ENCODE measurements around the gene POLR2E.

Gene POLR2E

DNA sequence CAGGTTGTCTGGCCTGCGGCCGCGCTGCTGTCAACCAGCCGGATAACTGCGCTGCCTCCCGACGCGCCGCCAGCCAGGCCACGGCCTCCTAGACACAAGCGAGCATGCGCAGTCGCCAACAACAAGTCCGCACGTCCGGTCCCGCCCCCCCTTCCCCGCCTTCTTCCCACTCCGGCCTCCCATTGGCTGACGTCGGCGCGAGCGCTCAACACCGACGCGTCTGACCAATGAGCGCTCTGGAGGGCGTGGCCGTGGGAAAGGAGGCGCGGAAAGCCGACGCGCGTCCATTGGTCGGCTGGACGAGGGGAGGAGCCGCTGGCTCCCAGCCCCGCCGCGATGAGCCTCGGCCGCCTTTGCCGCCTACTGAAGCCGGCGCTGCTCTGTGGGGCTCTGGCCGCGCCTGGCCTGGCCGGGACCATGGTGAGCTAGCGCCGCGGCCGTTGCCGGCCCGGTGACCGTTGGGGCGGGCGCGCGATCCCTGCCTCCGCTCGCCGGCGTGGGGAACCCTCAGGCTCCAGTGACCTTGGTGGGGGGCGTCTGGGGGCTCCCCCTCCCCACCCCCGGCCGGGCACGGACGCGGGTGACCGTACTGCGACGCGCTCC, 8.6 kb upstream of the POLR2E start, which contains the start of gene GPX4:
Gene GPX4, plus strand, starts transcription at position 287 of the 603 bp plus-strand sequence. Its CDS starts 50 bp downstream, at position 337.
- 0 to 1% methylated on average over 38 to 50 of the region's 75 CpGs for WGBS, 2 experiments (ENCODE audit: insufficient coverage in 2 of 2)
- Histone ChIP-seq H3K4me1 (ENCODE audit: control insufficient read depth, insufficient read depth, low read length, poor library complexity, severe bottlenecking) (peaks cover 26% of the 10 kb centered on the region), H3K36me3 (ENCODE audit: control insufficient read depth, insufficient read depth, low read length) (peaks cover 19% of the 10 kb centered on the region)

DNA sequence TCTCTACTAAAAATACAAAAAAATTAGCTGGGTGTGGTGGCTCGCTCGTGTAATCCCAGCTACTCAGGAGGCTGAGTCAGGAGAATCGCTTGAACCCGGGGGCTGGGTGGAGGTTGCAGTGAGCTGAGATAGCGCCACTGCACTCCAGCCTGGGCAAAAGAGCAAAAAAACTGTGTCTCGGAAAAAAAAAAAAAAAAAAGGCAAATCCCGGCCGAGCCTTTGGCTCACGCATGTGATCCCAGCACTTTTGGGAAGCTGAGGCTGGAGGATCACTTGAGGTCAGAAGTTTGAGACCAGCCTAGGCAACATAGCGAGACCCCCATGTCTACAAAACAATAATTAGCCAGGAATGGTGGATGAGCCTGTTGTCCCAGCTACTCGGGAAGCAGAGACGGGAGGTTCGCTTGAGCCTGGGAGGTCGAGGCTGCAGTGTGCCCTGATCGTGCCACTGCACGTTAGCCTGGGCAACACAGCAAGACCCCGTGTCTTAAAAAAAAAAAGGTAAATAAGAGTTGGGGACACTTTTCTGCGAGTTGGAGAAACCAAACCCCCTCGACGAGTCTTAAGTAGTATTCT, 8.0 kb upstream of the POLR2E start:
- H3K9me3 ChIP-seq (ENCODE audit: control insufficient read depth, low read length): peaks cover 4% of the 10 kb centered on the region
- WGBS, 2 experiments (ENCODE audit: insufficient coverage in 2 of 2): 73 to 78% methylated on average over 19 to 20 of the region's 20 CpGs
- H3K4me3 ChIP-seq (ENCODE audit: extremely low read depth, insufficient read depth, low read length, poor library complexity, severe bottlenecking): no peak overlapping the region
- peaks cover 19% of the 10 kb centered on the region for H3K36me3 ChIP-seq (ENCODE audit: control insufficient read depth, insufficient read depth, low read length)
- peak overlapping the region; percentile 97 for H3K27ac ChIP-seq (ENCODE audit: low read depth, low read length, severe bottlenecking)
- peaks cover 29% of the 10 kb centered on the region for H3K4me1 ChIP-seq (ENCODE audit: control insufficient read depth, insufficient read depth, low read length, poor library complexity, severe bottlenecking)

More for the DNA sequence above, 8.6 kb upstream of the POLR2E start, which contains the start of gene GPX4:
- Histone ChIP-seq H3K27ac (ENCODE audit: low read depth, low read length, severe bottlenecking) (peak within 1 kb of the TSS; percentile 97), H3K9me3 (ENCODE audit: control insufficient read depth, low read length) (peaks cover 4% of the 10 kb centered on the region), H3K4me3 (ENCODE audit: extremely low read depth, insufficient read depth, low read length, poor library complexity, severe bottlenecking) (peak within 1 kb of the TSS; percentile 74)

DNA sequence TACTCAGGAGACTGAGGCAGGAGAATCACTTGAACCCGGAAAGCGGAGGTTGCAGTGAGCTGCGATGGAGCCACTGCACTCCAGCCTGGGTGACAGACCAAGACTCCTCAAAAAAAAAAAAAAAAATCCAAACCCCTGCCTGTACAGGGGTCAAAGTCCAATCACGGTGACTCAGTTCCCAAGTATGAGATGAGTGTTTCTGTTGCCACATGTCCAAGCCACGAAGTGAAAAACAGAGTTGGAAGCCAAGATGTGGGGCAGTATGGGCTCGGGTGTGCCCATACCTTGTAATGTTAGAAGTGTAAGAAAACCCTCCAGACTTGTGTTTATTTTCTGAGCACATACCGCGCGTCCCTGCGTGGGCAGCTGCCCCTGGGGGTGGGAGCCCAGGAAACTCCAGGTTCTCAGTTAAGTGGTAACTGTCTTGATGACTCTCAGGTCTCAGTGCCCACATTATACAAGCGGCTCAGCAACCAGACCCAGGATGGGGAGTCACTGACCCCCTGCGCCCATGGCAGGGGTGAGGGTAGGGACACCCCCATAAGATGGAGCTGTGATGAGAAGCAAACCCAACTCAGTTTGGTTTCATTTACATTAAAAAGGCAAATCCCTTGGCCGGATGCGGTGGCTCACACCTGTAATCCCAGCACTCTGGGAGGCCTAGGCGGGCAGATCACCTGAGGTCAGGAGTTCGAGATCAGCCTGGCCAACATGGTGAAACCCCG, 7.4 kb upstream of the POLR2E start:
- Histone ChIP-seq H3K27ac (ENCODE audit: low read depth, low read length, severe bottlenecking) (peak overlapping the region; percentile 97), H3K4me3 (ENCODE audit: extremely low read depth, insufficient read depth, low read length, poor library complexity, severe bottlenecking) (no peak overlapping the region), H3K36me3 (ENCODE audit: control insufficient read depth, insufficient read depth, low read length) (peaks cover 19% of the 10 kb centered on the region), H3K9me3 (ENCODE audit: control insufficient read depth, low read length) (peaks cover 4% of the 10 kb centered on the region), H3K4me1 (ENCODE audit: control insufficient read depth, insufficient read depth, low read length, poor library complexity, severe bottlenecking) (peaks cover 29% of the 10 kb centered on the region)
- 82 to 87% methylated on average over 9 to 15 of the region's 17 CpGs for WGBS, 2 experiments (ENCODE audit: insufficient coverage in 2 of 2)

DNA sequence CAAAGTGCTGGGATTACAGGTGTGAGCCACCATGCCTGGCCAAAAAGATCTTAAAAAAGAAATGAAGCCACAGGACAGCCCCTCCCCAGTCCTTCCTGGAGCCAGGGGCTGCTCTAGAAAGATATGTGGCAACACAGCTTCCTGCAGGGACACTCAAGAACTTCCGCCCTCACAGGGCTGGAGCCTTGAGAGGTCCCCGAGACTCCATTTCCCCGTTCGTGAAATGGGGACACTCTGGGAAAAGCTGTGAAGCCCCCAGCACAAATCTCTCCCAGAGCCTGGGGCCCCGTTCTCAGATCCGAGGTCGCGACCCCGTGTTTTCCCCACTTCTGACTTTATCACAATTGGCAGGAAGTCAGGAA, 6.1 kb upstream of the POLR2E start:
- H3K4me1 ChIP-seq (ENCODE audit: control insufficient read depth, insufficient read depth, low read length, poor library complexity, severe bottlenecking): peaks cover 25% of the 10 kb centered on the region
- WGBS, 2 experiments (ENCODE audit: insufficient coverage in 2 of 2): 69 to 75% methylated on average over 8 to 9 of the region's 9 CpGs
- H3K27ac ChIP-seq (ENCODE audit: low read depth, low read length, severe bottlenecking): peak overlapping the region; percentile 97
- peaks cover 7% of the 10 kb centered on the region for H3K36me3 ChIP-seq (ENCODE audit: control insufficient read depth, insufficient read depth, low read length)
- peaks cover 4% of the 10 kb centered on the region for H3K9me3 ChIP-seq (ENCODE audit: control insufficient read depth, low read length)
- no peak overlapping the region for H3K4me3 ChIP-seq (ENCODE audit: extremely low read depth, insufficient read depth, low read length, poor library complexity, severe bottlenecking)

DNA sequence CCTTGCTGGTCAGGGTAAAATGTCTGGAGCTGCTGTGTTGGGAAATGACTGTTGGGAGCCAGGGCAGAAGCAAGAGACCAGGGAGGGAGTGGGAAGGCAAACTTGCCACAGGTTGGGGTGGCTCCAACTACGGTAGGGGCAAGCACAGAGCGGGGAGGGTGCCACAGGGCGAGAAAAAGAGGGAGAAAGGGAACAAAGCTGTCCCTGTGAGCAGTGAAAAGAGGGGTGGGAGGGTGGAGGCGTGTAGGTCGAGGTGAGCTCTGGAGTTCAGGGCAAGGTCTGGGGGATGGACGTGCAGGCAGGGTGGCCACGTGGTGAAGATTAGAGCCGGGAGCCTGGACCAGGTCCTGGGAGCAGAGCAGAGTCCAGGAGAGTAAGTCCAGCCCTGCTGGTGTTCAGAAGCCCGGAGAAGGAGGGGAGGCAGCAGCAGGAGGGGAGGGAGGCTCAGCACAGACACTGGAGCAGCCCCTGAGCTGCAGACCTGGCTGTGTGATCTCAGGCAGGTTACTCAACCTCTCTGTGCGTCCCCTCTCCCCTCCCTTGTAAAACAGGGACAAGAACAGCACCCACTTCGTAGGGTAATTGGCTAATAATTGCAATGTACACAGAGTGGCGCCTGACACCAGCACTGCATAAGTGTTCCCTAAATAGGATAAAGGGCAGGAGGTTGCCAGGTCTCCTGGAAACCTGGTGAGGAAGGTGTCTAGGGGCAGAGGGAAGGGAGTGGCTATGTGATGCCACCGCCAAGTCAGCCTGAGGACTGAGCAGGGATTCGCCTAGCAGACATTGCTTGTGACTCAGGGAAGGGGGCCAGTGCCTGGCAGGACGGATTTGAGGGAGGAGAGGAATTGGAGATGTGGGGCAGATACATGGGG, 3.2 kb upstream of the POLR2E start:
- Histone ChIP-seq H3K9me3 (ENCODE audit: control insufficient read depth, low read length) (peaks cover 4% of the 10 kb centered on the region), H3K27ac (ENCODE audit: low read depth, low read length, severe bottlenecking) (peak overlapping the region; percentile 8), H3K36me3 (ENCODE audit: control insufficient read depth, insufficient read depth, low read length) (peaks cover 8% of the 10 kb centered on the region), H3K4me3 (ENCODE audit: extremely low read depth, insufficient read depth, low read length, poor library complexity, severe bottlenecking) (no peak overlapping the region), H3K4me1 (ENCODE audit: control insufficient read depth, insufficient read depth, low read length, poor library complexity, severe bottlenecking) (peaks cover 26% of the 10 kb centered on the region)
- WGBS, 2 experiments (ENCODE audit: insufficient coverage in 2 of 2): 83 to 91% methylated on average over 10 of the region's 15 CpGs

DNA sequence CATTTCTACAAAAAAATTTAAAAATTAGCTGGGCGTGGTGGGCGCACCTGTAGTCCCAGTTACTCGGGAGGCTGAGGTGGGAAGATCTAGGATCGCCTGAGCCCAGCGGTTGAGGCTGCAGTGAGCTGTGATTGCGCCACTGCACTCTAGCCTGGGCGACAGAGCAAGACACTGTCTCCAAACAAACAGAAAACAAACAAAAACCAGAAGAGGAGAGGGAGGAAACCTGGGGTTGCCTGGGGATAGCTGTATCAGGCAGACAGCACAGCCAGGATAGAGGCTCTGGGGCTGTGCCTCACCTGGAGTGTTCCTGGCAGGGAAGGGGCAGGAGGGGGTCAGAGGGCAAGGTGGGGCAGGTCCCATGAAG, 2.6 kb upstream of the POLR2E start:
- Histone ChIP-seq H3K36me3 (ENCODE audit: control insufficient read depth, insufficient read depth, low read length) (peaks cover 14% of the 10 kb centered on the region), H3K27ac (ENCODE audit: low read depth, low read length, severe bottlenecking) (peak overlapping the region; percentile 8), H3K4me3 (ENCODE audit: extremely low read depth, insufficient read depth, low read length, poor library complexity, severe bottlenecking) (no peak overlapping the region), H3K9me3 (ENCODE audit: control insufficient read depth, low read length) (peaks cover 4% of the 10 kb centered on the region), H3K4me1 (ENCODE audit: control insufficient read depth, insufficient read depth, low read length, poor library complexity, severe bottlenecking) (peaks cover 25% of the 10 kb centered on the region)
- WGBS, 2 experiments (ENCODE audit: insufficient coverage in 2 of 2): 88 to 94% methylated on average over 6 of the region's 7 CpGs

DNA sequence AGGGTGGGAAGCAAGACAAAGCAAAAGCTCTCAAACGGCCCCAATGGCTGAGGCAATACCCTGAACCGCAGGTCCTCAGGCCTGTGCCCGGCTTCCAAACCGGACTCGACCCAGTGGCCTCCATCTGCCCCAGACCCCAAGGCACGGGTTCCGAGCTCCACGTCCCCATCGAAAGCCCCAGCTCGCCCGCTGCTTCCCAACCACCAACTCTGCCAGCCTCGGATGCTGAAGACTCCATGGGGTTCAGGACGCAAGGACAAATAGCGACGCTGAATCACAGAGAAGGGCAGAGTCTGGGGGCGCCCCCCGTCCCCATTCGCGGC, 559 bp downstream of the POLR2E start:
- peak overlapping the region; percentile 93 for H3K4me3 ChIP-seq (ENCODE audit: extremely low read depth, insufficient read depth, low read length, poor library complexity, severe bottlenecking)
- H3K4me1 ChIP-seq (ENCODE audit: control insufficient read depth, insufficient read depth, low read length, poor library complexity, severe bottlenecking): peaks cover 14% of the 10 kb centered on the region
- H3K27ac ChIP-seq (ENCODE audit: low read depth, low read length, severe bottlenecking): peak overlapping the region; percentile 29
- WGBS, 2 experiments (ENCODE audit: insufficient coverage in 2 of 2): 1 to 2% methylated on average over 19 of the region's 19 CpGs
- H3K9me3 ChIP-seq (ENCODE audit: control insufficient read depth, low read length): no peaks in the 10 kb centered on the region
- peaks cover 35% of the 10 kb centered on the region for H3K36me3 ChIP-seq (ENCODE audit: control insufficient read depth, insufficient read depth, low read length)

DNA sequence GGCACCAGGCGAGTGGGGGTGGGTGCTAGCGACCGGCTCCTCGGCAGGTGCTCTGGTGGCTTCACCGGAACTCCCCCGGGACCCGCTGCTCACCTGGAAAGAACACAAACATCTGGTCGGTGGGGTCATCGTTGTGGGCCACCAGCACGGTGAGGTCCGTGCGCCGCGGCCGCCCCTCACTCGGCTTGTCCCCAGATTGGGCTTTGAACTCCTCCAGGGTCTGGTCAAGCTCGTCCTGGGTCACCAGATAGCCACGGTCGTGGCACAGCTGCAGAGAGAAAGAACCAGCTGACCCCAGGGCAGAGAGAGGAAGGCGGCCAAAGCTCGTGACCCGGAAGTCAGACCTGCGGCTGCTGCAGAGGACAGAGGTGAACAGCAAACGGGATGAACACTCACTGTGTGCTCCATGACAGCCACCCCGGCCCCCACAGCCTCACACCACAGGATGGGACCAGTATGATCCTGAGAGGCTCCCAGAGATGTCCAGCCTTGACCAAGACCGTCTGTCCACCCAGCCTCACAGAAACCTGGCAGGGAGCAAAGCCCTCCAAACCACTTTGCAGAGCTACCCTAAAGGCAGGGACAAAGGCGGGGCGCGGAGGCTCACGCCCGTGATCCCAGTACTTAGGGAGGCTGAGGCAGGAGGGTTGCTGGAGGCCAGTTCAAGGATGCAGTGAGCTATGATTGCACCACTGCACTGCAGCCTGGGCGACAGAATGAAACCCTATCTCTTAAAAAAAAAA, 1.2 kb downstream of the POLR2E start:
- peaks cover 42% of the 10 kb centered on the region for H3K36me3 ChIP-seq (ENCODE audit: control insufficient read depth, insufficient read depth, low read length)
- H3K9me3 ChIP-seq (ENCODE audit: control insufficient read depth, low read length): no peaks in the 10 kb centered on the region
- peak overlapping the region; percentile 93 for H3K4me3 ChIP-seq (ENCODE audit: extremely low read depth, insufficient read depth, low read length, poor library complexity, severe bottlenecking)
- no peak overlapping the region for H3K27ac ChIP-seq (ENCODE audit: low read depth, low read length, severe bottlenecking)
- peaks cover 14% of the 10 kb centered on the region for H3K4me1 ChIP-seq (ENCODE audit: control insufficient read depth, insufficient read depth, low read length, poor library complexity, severe bottlenecking)
- 86 to 87% methylated on average over 31 to 32 of the region's 32 CpGs for WGBS, 2 experiments (ENCODE audit: insufficient coverage in 2 of 2)

DNA sequence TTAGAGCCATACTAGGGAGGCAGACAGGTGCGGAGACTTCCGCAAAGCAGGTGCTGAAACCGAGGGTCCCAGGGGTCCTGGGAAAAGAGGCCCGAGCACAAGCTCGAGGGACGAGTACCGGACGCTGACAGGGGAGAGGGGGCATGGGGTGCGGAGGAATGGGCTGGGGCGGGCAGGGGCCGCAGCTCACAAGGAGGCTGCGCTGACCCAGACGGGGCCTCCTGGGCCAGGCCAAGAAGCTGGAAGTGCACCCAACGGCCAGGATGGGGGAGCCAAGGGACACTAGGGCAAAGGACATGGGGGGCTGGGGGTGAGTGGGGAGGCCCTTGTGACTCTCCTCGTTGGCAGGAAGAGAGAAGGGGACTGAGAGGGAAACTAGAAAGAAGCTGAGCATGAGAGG, 1.8 kb downstream of the POLR2E start:
- Histone ChIP-seq H3K4me1 (ENCODE audit: control insufficient read depth, insufficient read depth, low read length, poor library complexity, severe bottlenecking) (peaks cover 10% of the 10 kb centered on the region), H3K36me3 (ENCODE audit: control insufficient read depth, insufficient read depth, low read length) (peaks cover 48% of the 10 kb centered on the region), H3K9me3 (ENCODE audit: control insufficient read depth, low read length) (no peaks in the 10 kb centered on the region), H3K27ac (ENCODE audit: low read depth, low read length, severe bottlenecking) (no peak overlapping the region), H3K4me3 (ENCODE audit: extremely low read depth, insufficient read depth, low read length, poor library complexity, severe bottlenecking) (no peak overlapping the region)
- WGBS, 2 experiments (ENCODE audit: insufficient coverage in 2 of 2): 98% methylated on average over 9 to 15 of the region's 15 CpGs

Measured in mesodermal cell (in vitro differentiated cells).